GM19328 (cell line): ENCODE results near the gene FAM47E.

Experiments
- ATAC-seq: cut with Tn5 transposase; IDR thresholded peaks from one replicate; pipeline ENCODE4 v1.9.1; 2021; ENCODE audit warnings: mild to moderate bottlenecking, moderate library complexity; ENCODE audit not compliant: unreplicated experiment

Gene FAM47E, protein sequence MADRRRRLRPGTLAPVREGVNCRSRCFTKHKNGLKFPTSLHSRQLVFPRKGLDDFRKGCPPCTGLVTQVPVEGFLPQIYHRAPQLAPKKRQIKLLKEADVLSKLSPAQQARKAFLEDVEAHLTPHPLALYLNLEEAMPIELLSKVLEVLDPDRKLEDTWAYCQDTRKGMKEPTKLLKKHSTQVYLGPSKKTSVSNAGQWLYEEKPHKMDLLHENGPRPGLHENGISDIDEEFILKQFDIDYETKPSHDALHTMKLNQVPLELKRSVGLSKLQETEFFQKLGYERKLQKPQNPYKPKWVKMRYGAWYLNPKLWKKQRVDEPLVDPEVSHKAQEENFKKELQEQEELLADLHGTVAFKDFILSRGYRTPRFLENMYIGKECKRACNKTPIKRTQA

DNA sequence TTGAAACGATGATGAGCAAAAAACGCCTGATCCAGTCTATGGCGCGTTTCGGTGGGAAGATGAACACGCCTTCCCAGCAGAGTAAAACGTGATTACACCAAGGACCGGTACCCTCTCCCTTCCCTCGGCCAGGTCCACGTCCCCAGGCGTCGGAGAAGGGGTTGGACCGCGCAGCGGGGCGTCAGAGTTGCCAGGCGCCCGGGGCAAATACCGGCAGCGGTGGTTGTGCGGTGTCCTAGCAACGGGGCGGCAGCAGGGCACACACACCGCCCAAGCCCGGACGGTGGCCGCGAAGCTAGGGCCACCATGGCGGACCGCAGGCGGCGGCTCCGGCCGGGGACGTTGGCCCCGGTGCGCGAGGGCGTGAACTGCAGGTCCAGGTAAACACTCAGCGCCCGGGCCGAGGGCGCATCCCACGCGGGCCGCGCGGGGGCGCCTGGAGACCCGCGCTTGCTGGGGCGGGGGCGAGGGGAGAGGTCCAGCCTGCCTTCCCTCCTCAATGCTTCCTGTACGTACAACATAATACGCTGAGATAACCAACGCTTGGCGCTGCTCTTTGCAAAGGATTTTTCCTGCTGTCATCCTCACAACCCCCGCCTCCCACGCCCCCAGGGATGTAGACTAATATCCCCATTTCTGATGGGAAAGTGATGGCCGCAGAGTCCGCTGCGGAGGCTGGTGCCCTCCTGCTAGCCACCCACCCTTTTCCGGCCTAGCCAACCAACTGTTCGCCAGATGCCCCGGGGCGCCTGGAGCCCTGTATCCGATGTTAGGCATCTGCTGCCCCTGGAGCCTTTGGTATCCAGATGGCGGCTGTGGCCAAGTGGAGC, at the start of gene FAM47E:
TSS of gene FAM47E (plus strand) at position 281 of the 830 bp plus-strand sequence. CDS start at position 307, 26 bp downstream.
- no peak for ATAC-seq

- no peak for ATAC-seq
Measured at GRCh38 chr4:76203541-76203940, 48.0 kb upstream of the FAM47E start.

DNA sequence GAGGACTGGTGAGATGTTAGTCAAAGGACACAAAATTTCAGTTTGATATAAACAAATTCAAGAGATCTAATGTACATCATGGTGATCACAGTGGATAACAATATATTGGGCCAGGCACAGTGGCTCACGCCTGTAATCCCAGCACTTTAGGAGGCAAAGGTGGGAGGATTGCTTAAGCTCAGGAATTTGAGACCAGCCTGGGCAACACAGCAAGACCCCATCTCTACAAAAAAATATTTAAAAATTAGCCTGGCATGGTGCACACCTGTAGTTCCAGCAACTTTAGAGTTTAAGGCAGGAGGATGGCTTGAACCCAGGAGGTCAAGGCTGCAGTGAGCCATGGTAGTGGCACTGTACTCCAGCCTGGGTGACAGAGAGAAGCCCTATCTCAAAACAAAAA, 46.6 kb upstream of the FAM47E start:
- no peak for ATAC-seq

GRCh38 chr4:76205476-76205875, 46.0 kb upstream of the FAM47E start:
- ATAC-seq, result no peak

DNA sequence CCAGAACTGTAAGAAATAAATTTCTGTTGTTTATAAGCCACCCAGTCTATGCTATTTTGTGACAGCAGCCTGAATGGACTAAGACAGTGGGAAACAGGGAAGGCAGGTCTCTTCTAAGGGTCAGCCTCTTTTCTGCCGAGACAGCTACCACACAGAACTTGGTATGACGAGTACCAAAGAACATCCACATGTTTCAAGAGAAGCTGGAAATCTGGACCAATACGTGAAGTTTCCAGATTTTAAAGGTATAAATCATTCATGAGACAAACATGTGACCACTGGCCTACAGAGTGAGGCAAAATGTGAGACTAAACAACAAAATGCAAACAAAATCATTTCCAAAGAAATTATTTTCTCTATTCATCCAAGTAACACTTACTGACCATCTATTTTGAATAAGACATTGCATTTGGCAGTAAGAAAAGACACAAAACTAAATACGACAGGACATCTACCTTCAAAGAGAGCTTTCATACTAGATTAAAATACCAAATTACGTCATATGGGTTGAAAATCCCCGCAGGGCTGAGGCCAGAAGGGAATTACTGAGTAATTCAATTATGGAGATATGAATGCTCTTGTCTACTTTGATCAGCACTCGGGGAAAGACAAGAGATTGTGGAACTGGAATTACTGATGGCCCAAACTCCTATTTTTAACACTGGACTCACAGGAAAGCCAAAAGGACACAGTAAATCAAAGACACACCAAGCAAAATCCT, 45.1 kb upstream of the FAM47E start:
- ATAC-seq, result no peak

DNA sequence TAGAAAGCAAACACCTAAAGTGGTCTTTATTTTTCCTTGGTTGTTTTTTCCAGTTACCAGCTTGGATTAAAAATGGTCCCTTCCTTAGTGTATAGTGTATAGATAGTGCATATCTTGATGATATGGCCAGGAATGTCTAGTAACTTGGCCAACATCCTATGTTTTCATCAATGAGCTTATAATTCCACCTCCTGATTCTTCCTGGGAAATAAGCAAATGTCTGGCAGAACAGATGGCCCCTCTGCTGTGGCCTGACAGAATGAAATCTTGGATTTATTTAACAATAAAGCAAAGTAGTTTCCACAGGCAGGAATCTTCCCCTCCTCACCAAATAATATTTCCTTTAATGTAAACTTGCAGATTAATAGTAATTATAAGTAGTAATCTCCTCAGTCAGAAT, 44.0 kb upstream of the FAM47E start:
- ATAC-seq, result no peak

GRCh38 chr4:76208005-76208765, 43.3 kb upstream of the FAM47E start:
- ATAC-seq, result no peak

DNA sequence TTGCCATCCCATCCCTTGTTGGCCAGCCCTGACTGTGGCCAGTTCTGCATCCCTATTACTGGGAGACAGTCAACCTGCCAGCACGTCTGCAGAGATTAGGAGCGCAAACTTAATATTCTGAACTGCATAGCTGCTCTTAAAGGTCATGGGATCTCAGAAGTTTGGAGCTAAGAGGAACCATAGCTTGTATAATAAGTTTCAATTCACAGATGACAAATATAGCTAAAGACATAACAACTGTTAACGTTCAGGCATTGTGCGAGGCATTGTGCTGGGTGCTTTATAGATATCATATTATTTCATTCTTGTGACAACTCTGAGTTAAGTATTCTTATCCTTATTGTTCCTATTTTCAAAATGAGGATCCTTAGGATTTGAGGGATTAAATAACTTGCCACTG, 41.6 kb upstream of the FAM47E start:
- no peak for ATAC-seq

GRCh38 chr4:76210452-76210851, 41.1 kb upstream of the FAM47E start:
- no peak for ATAC-seq

- ATAC-seq, result no peak
Measured at GRCh38 chr4:76211769-76212708, 39.5 kb upstream of the FAM47E start.

GRCh38 chr4:76212851-76213414, 38.6 kb upstream of the FAM47E start:
- no peak for ATAC-seq

DNA sequence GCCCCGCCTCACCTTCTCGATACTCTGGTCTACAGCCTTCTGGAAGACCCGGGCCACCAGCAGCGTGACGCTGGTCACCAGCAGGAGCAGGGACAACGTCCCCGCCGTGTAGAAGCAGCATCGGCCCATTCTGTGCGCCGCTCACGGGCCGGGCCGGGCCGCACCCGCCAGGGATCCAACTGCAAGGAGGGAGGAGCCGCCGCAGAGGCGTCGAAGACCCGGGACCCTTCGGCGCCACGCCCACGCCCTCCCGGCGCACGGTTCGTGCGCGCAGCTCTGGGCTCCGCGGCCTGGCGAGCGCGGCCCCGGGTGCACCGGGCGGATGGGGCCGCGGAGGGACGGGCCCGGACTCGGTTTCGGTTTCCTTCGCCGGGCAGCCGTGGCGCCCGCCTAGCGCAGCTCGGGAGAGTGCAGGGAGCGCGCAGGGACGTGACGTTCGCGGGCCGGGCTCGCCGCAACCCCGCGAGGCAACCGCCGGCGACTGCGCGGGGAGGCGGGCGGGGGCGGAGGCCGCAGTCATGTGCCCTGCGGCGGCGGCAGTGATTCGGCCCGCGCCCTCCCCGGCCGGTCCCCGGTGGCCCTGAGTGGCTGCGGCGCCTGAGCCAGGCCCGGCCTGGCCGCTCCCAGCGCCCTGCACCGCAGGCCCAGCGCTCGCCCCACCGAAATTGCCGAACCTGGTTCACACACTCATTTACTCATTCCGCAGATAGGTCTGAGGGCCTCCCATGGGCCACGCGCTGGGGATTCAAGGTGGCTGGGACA, 37.9 kb upstream of the FAM47E start, which contains the start of gene SCARB2:
TSS of gene SCARB2 (minus strand) at position 410 of the 762 bp plus-strand sequence. CDS start at position 129, 281 bp downstream.
- ATAC-seq, result peak; percentile 74

DNA sequence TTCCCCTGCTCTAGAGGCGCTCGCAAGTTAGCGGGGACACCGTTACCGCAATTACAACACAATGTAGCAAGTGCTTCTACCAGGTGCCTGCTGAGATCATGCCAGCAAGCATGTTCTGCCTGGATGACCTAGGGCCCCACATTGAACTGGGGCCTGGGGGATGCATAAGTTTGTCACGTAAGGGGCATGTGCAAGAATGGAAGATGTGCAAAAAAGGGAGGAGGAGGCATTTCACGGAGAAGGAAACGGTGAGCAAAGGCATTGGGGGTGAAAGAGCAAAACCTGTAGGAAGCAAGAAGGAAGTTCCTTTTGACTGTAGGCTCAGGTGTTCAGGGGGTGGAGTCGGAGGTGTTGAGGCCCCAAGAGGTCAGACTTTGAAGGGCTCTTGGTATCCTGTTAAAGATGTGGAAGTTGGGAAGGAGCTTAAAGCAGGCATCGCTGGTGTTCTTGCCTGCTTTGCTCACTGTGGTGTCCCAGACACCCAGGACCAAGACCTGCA, 37.3 kb upstream of the FAM47E start:
- peak; percentile 51 for ATAC-seq

DNA sequence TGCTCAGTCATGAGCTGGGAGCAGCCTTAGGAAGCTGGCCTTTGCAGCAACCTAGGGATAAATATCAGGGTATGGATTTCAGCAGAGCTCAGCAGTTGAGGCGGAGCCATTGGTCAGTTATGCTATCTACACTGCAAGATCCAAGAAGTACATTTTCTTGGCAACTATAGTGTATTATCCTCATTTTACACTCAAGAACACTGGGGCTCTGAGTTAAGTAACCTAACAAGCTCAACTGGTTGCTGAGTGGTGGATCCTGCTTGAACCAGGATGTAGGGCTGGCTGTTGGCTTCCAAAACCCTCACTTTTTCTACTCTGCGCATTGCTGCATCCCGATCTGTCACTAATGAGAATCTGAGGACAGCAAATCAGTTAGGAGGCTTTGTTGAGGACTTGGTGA, 36.4 kb upstream of the FAM47E start:
- no peak for ATAC-seq

DNA sequence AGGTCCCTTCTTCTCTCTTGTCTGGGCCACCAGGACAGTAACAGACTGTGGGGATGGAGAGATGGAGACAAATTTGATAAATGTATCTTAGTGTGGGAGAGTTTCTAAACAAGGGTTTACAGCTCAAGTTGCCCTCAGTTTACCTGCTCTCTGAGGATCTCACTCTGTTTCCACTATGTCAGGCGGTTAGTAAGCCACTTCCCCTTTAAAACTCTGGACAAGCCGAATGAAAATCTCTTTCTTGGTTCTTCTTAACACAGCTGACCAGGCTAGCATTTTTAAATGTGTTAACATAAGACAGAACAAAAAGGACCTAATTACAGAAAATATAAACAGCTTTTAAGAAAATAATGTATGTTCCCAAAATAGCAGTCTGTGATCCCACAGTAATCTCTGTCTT, 35.0 kb upstream of the FAM47E start:
- ATAC-seq, result no peak

GRCh38 chr4:76216975-76217814, 34.3 kb upstream of the FAM47E start:
- ATAC-seq, result no peak
